HG02970 (cell line): Measurements from ENCODE around the gene TMEM86B.
"Not testable (repeated sequence)": the region's sequence is repeated elsewhere in the genome, so short reads cannot be mapped to it uniquely, and the experiment has no call there.

Experiments used
- ATAC-seq: cut with Tn5 transposase; IDR thresholded peaks from one replicate; pipeline ENCODE4 v1.9.1; 2021; ENCODE audit warnings: mild to moderate bottlenecking, moderate library complexity, moderate number of reproducible peaks; ENCODE audit not compliant: unreplicated experiment, low FRiP score

TMEM86B gene

GRCh38 chr19:55224038-55224665 is 4.4 kb downstream of the TMEM86B start:
- ATAC-seq = no peak

- ATAC-seq = no peak
These were observed 5.1 kb downstream of the TMEM86B start for GRCh38 chr19:55223291-55224037.

GRCh38 chr19:55220525-55220924 is 8.0 kb downstream of the TMEM86B start:
- no peak for ATAC-seq

GRCh38 chr19:55216461-55217198 is 11.9 kb downstream of the TMEM86B start:
- ATAC-seq = no peak

GRCh38 chr19:55213547-55213946 is 15.0 kb downstream of the TMEM86B start:
- no peak for ATAC-seq

- ATAC-seq = no peak
These were observed 16.1 kb downstream of the TMEM86B start for GRCh38 chr19:55212447-55212846.

- no peak for ATAC-seq
These were observed 18.7 kb downstream of the TMEM86B start for GRCh38 chr19:55209693-55210472.

- ATAC-seq = no peak
These were observed 19.5 kb downstream of the TMEM86B start, which contains the start of gene PTPRH for GRCh38 chr19:55208880-55209692. Gene PTPRH, minus strand, starts transcription at chr19:55209501. Its CDS starts 68 bp downstream, at chr19:55209433.

- ATAC-seq = no peak
These were observed 21.7 kb downstream of the TMEM86B start for GRCh38 chr19:55206664-55207500.

GRCh38 chr19:55202199-55202598 is 26.4 kb downstream of the TMEM86B start:
- ATAC-seq = not testable (repeated sequence)

- no peak for ATAC-seq
These were observed 28.9 kb downstream of the TMEM86B start for GRCh38 chr19:55199620-55200204.

- ATAC-seq = no peak
These were observed 29.9 kb downstream of the TMEM86B start for GRCh38 chr19:55198651-55199050.

- ATAC-seq = no peak
These were observed 31.0 kb downstream of the TMEM86B start for GRCh38 chr19:55197528-55197927.

GRCh38 chr19:55196803-55197202 is 31.8 kb downstream of the TMEM86B start:
- no peak for ATAC-seq

GRCh38 chr19:55193481-55193880 is 35.1 kb downstream of the TMEM86B start:
- ATAC-seq = no peak

GRCh38 chr19:55189403-55189835 is 39.1 kb downstream of the TMEM86B start:
- ATAC-seq = no peak

- no peak for ATAC-seq
These were observed 39.9 kb downstream of the TMEM86B start for GRCh38 chr19:55188625-55189024.

- no peak for ATAC-seq
These were observed 42.5 kb downstream of the TMEM86B start for GRCh38 chr19:55186080-55186479.
